ENCODE data around the gene GIT1. TPM values are rescaled to one million over a fixed set of nuclear protein-coding genes. Genes with fewer than 3 reads are reported as not detected.
A peak's percentile ranks its signal among the peaks of the same experiment; 100 is the strongest.

GIT1 gene
- total and polyA plus RNA-seq, 2 donors (not counting 1 experiment from before 2014, with no cell fraction given), result 12.4 to 20.1 TPM

GRCh38 chr17:29582254-29582765 lies 7.1 kb downstream of the GIT1 start:
- no peak for DNase-seq (ENCODE audit: low read depth in 2 of 2)
- TF ChIP-seq CTCF (conservative IDR thresholded peaks at IDR 0.05 in 1 of 2, IDR thresholded peaks at IDR 0.05 in 1 of 2; ENCODE audit: low read depth in 1 of 2, low read length in 2 of 2), result no peak
- no peak for TF ChIP-seq EZH2 (IDR thresholded peaks at IDR 0.05; ENCODE audit: low read length, missing control alignments)
- Histone ChIP-seq H3K79me2 (ENCODE audit: control insufficient read depth, insufficient read depth, low read length) (peaks cover 36% of the 10 kb centered on the region), H4K20me1 (ENCODE audit: control insufficient read depth, extremely low read depth, insufficient read depth, low read length) (no peaks in the 10 kb centered on the region), H3K27me3 (ENCODE audit: control insufficient read depth, insufficient read depth, low read length) (no peaks in the 10 kb centered on the region), H3K9me3 (ENCODE audit: control insufficient read depth, insufficient read depth, low read depth, low read length) (no peaks in the 10 kb centered on the region), H3K36me3 (ENCODE audit: control insufficient read depth, insufficient read depth, low read length) (peaks cover 16% of the 10 kb centered on the region), H3K9ac (ENCODE audit: insufficient read depth, low read length) (no peak overlapping the region), H2AFZ (ENCODE audit: low read length) (no peak overlapping the region), H3K4me3 (replicated peaks in 1 of 4; ENCODE audit: control extremely low read depth in 1 of 4, insufficient read depth in 1 of 4, low read depth in 3 of 4, low read length in 4 of 4) (no peak overlapping the region), H3K27ac (ENCODE audit: insufficient read depth, low read length) (no peak overlapping the region), H3K4me2 (ENCODE audit: extremely low read depth, insufficient read depth, low read length) (no peak overlapping the region), H3K4me1 (ENCODE audit: control insufficient read depth, extremely low read depth, insufficient read depth, low read length) (peaks cover 4% of the 10 kb centered on the region)

- DNase-seq (ENCODE audit: low read depth in 2 of 2), result no peak
- Histone ChIP-seq H3K4me1 (ENCODE audit: control insufficient read depth, extremely low read depth, insufficient read depth, low read length) (peaks cover 4% of the 10 kb centered on the region), H3K27me3 (ENCODE audit: control insufficient read depth, insufficient read depth, low read length) (no peaks in the 10 kb centered on the region), H3K36me3 (ENCODE audit: control insufficient read depth, insufficient read depth, low read length) (peaks cover 19% of the 10 kb centered on the region), H3K9me3 (ENCODE audit: control insufficient read depth, insufficient read depth, low read depth, low read length) (no peaks in the 10 kb centered on the region), H2AFZ (ENCODE audit: low read length) (no peak overlapping the region), H3K9ac (ENCODE audit: insufficient read depth, low read length) (no peak overlapping the region), H3K79me2 (ENCODE audit: control insufficient read depth, insufficient read depth, low read length) (peaks cover 30% of the 10 kb centered on the region), H4K20me1 (ENCODE audit: control insufficient read depth, extremely low read depth, insufficient read depth, low read length) (no peaks in the 10 kb centered on the region), H3K4me2 (ENCODE audit: extremely low read depth, insufficient read depth, low read length) (no peak overlapping the region), H3K27ac (ENCODE audit: insufficient read depth, low read length) (no peak overlapping the region), H3K4me3 (replicated peaks in 1 of 4; ENCODE audit: control extremely low read depth in 1 of 4, insufficient read depth in 1 of 4, low read depth in 3 of 4, low read length in 4 of 4) (no peak overlapping the region)
- TF ChIP-seq CTCF (conservative IDR thresholded peaks at IDR 0.05 in 1 of 2, IDR thresholded peaks at IDR 0.05 in 1 of 2; ENCODE audit: low read depth in 1 of 2, low read length in 2 of 2) (no peak), EZH2 (IDR thresholded peaks at IDR 0.05; ENCODE audit: low read length, missing control alignments) (no peak)
These were observed 7.7 kb downstream of the GIT1 start for GRCh38 chr17:29581583-29582253.

GRCh38 chr17:29579866-29580771 lies 9.3 kb downstream of the GIT1 start:
- Histone ChIP-seq H3K9ac (ENCODE audit: insufficient read depth, low read length) (no peak overlapping the region), H3K27me3 (ENCODE audit: control insufficient read depth, insufficient read depth, low read length) (no peaks in the 10 kb centered on the region), H3K79me2 (ENCODE audit: control insufficient read depth, insufficient read depth, low read length) (peaks cover 14% of the 10 kb centered on the region), H3K27ac (ENCODE audit: insufficient read depth, low read length) (no peak overlapping the region), H3K9me3 (ENCODE audit: control insufficient read depth, insufficient read depth, low read depth, low read length) (no peaks in the 10 kb centered on the region), H4K20me1 (ENCODE audit: control insufficient read depth, extremely low read depth, insufficient read depth, low read length) (no peaks in the 10 kb centered on the region), H2AFZ (ENCODE audit: low read length) (no peak overlapping the region), H3K36me3 (ENCODE audit: control insufficient read depth, insufficient read depth, low read length) (peaks cover 32% of the 10 kb centered on the region), H3K4me3 (replicated peaks in 1 of 4; ENCODE audit: control extremely low read depth in 1 of 4, insufficient read depth in 1 of 4, low read depth in 3 of 4, low read length in 4 of 4) (no peak overlapping the region), H3K4me1 (ENCODE audit: control insufficient read depth, extremely low read depth, insufficient read depth, low read length) (peaks cover 4% of the 10 kb centered on the region), H3K4me2 (ENCODE audit: extremely low read depth, insufficient read depth, low read length) (no peak overlapping the region)
- DNase-seq (ENCODE audit: low read depth in 2 of 2), result peak; percentile 68 to 75
- TF ChIP-seq EZH2 (IDR thresholded peaks at IDR 0.05; ENCODE audit: low read length, missing control alignments), result no peak
- TF ChIP-seq CTCF (conservative IDR thresholded peaks at IDR 0.05 in 1 of 2, IDR thresholded peaks at IDR 0.05 in 1 of 2; ENCODE audit: low read depth in 1 of 2, low read length in 2 of 2), result peak; percentile 65 to 78

Data from fibroblast of lung (primary cell).